ENCODE results near the gene RTN4RL2.

GRCh38 chr11:57424137-57424791, 36.1 kb upstream of the RTN4RL2 start:
- TF ChIP-seq PBX2 (CRISPR knock-in tag; IDR thresholded peaks at IDR 0.05; ENCODE audit: low read depth) (no peak), PBX2 (tag; conservative IDR thresholded peaks at IDR 0.05; ENCODE audit: low read depth) (no peak), FOXA1 (IDR thresholded peaks at IDR 0.05; ENCODE audit: borderline replicate concordance) (no peak), CTCF (IDR thresholded peaks at IDR 0.05 in 2 of 3, conservative IDR thresholded peaks at IDR 0.05 in 1 of 3; ENCODE audit: insufficient read depth in 2 of 3, low read depth in 1 of 3, low read length in 3 of 3) (no peak), POLR2A (conservative IDR thresholded peaks at IDR 0.05) (no peak; the same call in 1 of the 2 replicates), ZNF23 (CRISPR knock-in tag; IDR thresholded peaks at IDR 0.05) (no peak), ZNF707 (CRISPR knock-in tag; conservative IDR thresholded peaks at IDR 0.05) (no peak), PHTF2 (CRISPR knock-in tag; IDR thresholded peaks at IDR 0.05) (no peak), PTRF (tag; IDR thresholded peaks at IDR 0.05) (no peak), KLF6 (CRISPR knock-in tag; IDR thresholded peaks at IDR 0.05; ENCODE audit: borderline replicate concordance) (no peak), LARP7 (IDR thresholded peaks at IDR 0.05) (no peak), ZNF12 (CRISPR knock-in tag; IDR thresholded peaks at IDR 0.05) (no peak), E2F4 (CRISPR knock-in tag; IDR thresholded peaks at IDR 0.05; ENCODE audit: low read depth) (no peak), NFIX (CRISPR knock-in tag; IDR thresholded peaks at IDR 0.05; ENCODE audit: low read depth) (no peak), HINFP (tag; conservative IDR thresholded peaks at IDR 0.05; ENCODE audit: low read depth) (0 out of 2 replicates have a peak, but pooled peaks have one; percentile 44)
